ENCODE measurements around the gene ZNHIT3.

The ZNHIT3 gene

GRCh38 chr17:36529121-36529520, 42.6 kb downstream of the ZNHIT3 start:
- CTCF ChIA-PET: no interaction called here

GRCh38 chr17:36532435-36532975, 46.0 kb downstream of the ZNHIT3 start:
- ChIA-PET POLR2A (interaction anchor here (6.0 kb wide), 1 partner anchor 12 kb away, joined by 88 read pairs; the partner anchor contains the start of gene GGNBP2), CTCF (no interaction called here)
- no peak for TF ChIP-seq HDGF (IDR thresholded peaks at IDR 0.05; ENCODE audit: borderline replicate concordance)
- no peak for TF ChIP-seq CTBP1 (IDR thresholded peaks at IDR 0.05; ENCODE audit: borderline replicate concordance)
- no peak for TF ChIP-seq SP1 (IDR thresholded peaks at IDR 0.05)
- DNase-seq (ENCODE audit: extremely low spot score): no peak

More at GRCh38 chr17:36529121-36529520, 42.6 kb downstream of the ZNHIT3 start:
- DNase-seq (ENCODE audit: extremely low spot score): no peak
- POLR2A ChIA-PET: interaction anchor here (1.2 kb wide), 1 partner anchor 14 kb away, joined by 3 read pairs; no protein-coding TSS in a partner anchor
- TF ChIP-seq HDGF (IDR thresholded peaks at IDR 0.05; ENCODE audit: borderline replicate concordance) (no peak), SP1 (IDR thresholded peaks at IDR 0.05) (no peak), ELF4 (IDR thresholded peaks at IDR 0.05) (no peak), L3MBTL2 (conservative IDR thresholded peaks at IDR 0.05) (no peak), ARNT (IDR thresholded peaks at IDR 0.05) (no peak), BHLHE40 (IDR thresholded peaks at IDR 0.05; ENCODE audit: borderline replicate concordance) (no peak), CTBP1 (IDR thresholded peaks at IDR 0.05; ENCODE audit: borderline replicate concordance) (no peak), SUZ12 (IDR thresholded peaks at IDR 0.05) (no peak), TARDBP (IDR thresholded peaks at IDR 0.05) (no peak), FOXA1 (IDR thresholded peaks at IDR 0.05) (no peak), FOXM1 (IDR thresholded peaks at IDR 0.05; ENCODE audit: borderline replicate concordance) (no peak), FOXK2 (IDR thresholded peaks at IDR 0.05) (no peak), ZNF384 (IDR thresholded peaks at IDR 0.05) (no peak), PKNOX1 (IDR thresholded peaks at IDR 0.05) (no peak)

- ChIA-PET POLR2A (interaction anchor here (0.8 to 6.0 kb wide), 19 partner anchors 8 to 70 kb away, joined by 3 to 88 read pairs (median 4); partner anchors contain the start of genes GGNBP2, MRM1 and ZNHIT3), CTCF (interaction anchor here (0.6 to 1.5 kb wide), 5 partner anchors 10 to 49 kb away, joined by 3 to 7 read pairs (median 3); partner anchors contain the start of gene GGNBP2)
- no peak for TF ChIP-seq FOXA1 (IDR thresholded peaks at IDR 0.05)
- no peak for TF ChIP-seq SP1 (IDR thresholded peaks at IDR 0.05)
- TF ChIP-seq NFRKB (IDR thresholded peaks at IDR 0.05): no peak
- no peak for TF ChIP-seq PKNOX1 (IDR thresholded peaks at IDR 0.05)
- TF ChIP-seq L3MBTL2 (conservative IDR thresholded peaks at IDR 0.05): peak; percentile 92
- no peak for TF ChIP-seq ZNF384 (IDR thresholded peaks at IDR 0.05)
- no peak for TF ChIP-seq LEF1 (IDR thresholded peaks at IDR 0.05; ENCODE audit: borderline replicate concordance)
- no peak for TF ChIP-seq ARNT (IDR thresholded peaks at IDR 0.05)
- peak; percentile 51 for DNase-seq (ENCODE audit: extremely low spot score)
Measured at GRCh38 chr17:36533935-36534839, 47.7 kb downstream of the ZNHIT3 start.

- peak; percentile 83 for DNase-seq (ENCODE audit: extremely low spot score)
- CTCF ChIA-PET: interaction anchor here (0.6 to 1.5 kb wide), 4 partner anchors 9 to 50 kb away, joined by 3 to 7 read pairs (median 3); partner anchors contain the start of gene GGNBP2
- TF ChIP-seq FOXK2 (IDR thresholded peaks at IDR 0.05): no peak
- no peak for TF ChIP-seq CTBP1 (IDR thresholded peaks at IDR 0.05; ENCODE audit: borderline replicate concordance)
- no peak for TF ChIP-seq PKNOX1 (IDR thresholded peaks at IDR 0.05)
- TF ChIP-seq ZNF384 (IDR thresholded peaks at IDR 0.05): no peak
- peak; percentile 97 for TF ChIP-seq ELF4 (IDR thresholded peaks at IDR 0.05)
- peak; percentile 73 for TF ChIP-seq TARDBP (IDR thresholded peaks at IDR 0.05)
- no peak for TF ChIP-seq FOXA1 (IDR thresholded peaks at IDR 0.05)
- no peak for TF ChIP-seq ARNT (IDR thresholded peaks at IDR 0.05)
- TF ChIP-seq L3MBTL2 (conservative IDR thresholded peaks at IDR 0.05): peak; percentile 87
- no peak for TF ChIP-seq FOXM1 (IDR thresholded peaks at IDR 0.05; ENCODE audit: borderline replicate concordance)
- peak; percentile 67 for TF ChIP-seq NFRKB (IDR thresholded peaks at IDR 0.05)
- POLR2A ChIA-PET: interaction anchor here (0.6 to 6.0 kb wide), 20 partner anchors 9 to 1162 kb away, joined by 3 to 88 read pairs (median 4); partner anchors contain the start of genes GGNBP2, MRM1, SLFN11 and ZNHIT3
Measured at GRCh38 chr17:36534840-36535668, 48.6 kb downstream of the ZNHIT3 start, which contains the start of the genes MYO19 and PIGW. Gene MYO19, minus strand, starts transcription at chr17:36534868. Its CDS starts 2,330 bp downstream, at chr17:36532538. Gene PIGW, plus strand, starts transcription at chr17:36534987. Its CDS starts 2,115 bp downstream, at chr17:36537102.

- ChIA-PET POLR2A (interaction anchor here (0.6 to 6.0 kb wide), 16 partner anchors 9 to 1162 kb away, joined by 3 to 88 read pairs (median 4); partner anchors contain the start of genes DHRS11, GGNBP2, MRM1 and SLFN11), CTCF (no interaction called here)
- TF ChIP-seq ZNF384 (IDR thresholded peaks at IDR 0.05): no peak
- no peak for TF ChIP-seq ELF4 (IDR thresholded peaks at IDR 0.05)
- no peak for TF ChIP-seq ARNT (IDR thresholded peaks at IDR 0.05)
- no peak for TF ChIP-seq BHLHE40 (IDR thresholded peaks at IDR 0.05; ENCODE audit: borderline replicate concordance)
- TF ChIP-seq CTBP1 (IDR thresholded peaks at IDR 0.05; ENCODE audit: borderline replicate concordance): no peak
- TF ChIP-seq FOXM1 (IDR thresholded peaks at IDR 0.05; ENCODE audit: borderline replicate concordance): no peak
- no peak for TF ChIP-seq LEF1 (IDR thresholded peaks at IDR 0.05; ENCODE audit: borderline replicate concordance)
- no peak for TF ChIP-seq PKNOX1 (IDR thresholded peaks at IDR 0.05)
- no peak for TF ChIP-seq NFRKB (IDR thresholded peaks at IDR 0.05)
- no peak for TF ChIP-seq FOXA1 (IDR thresholded peaks at IDR 0.05)
- TF ChIP-seq SP1 (IDR thresholded peaks at IDR 0.05): no peak
- no peak for TF ChIP-seq SUZ12 (IDR thresholded peaks at IDR 0.05)
- no peak for TF ChIP-seq FOXK2 (IDR thresholded peaks at IDR 0.05)
- TF ChIP-seq TARDBP (IDR thresholded peaks at IDR 0.05): no peak
- TF ChIP-seq L3MBTL2 (conservative IDR thresholded peaks at IDR 0.05): no peak
- TF ChIP-seq HDGF (IDR thresholded peaks at IDR 0.05; ENCODE audit: borderline replicate concordance): no peak
- no peak for DNase-seq (ENCODE audit: extremely low spot score)
Measured at GRCh38 chr17:36535669-36536081, 49.2 kb downstream of the ZNHIT3 start.
